Aorta (tissue), 5 donors: ENCODE measurements around the gene VHLL. TPM values are rescaled to one million over a fixed set of nuclear protein-coding genes. Genes with fewer than 3 reads are reported as not detected.

Source experiments
- ATAC-seq: fragments of 200-7000 bp; cut with Tn5 transposase; one replicate; pipeline ENCODE4 v1.9.1; 2022; ENCODE audit warnings: moderate library complexity; ENCODE audit not compliant: low FRiP score
- DNase-seq, 2 donors: peaks; one replicate each; pipeline ENCODE4 v3.0.0-alpha.2; 2020
- H3K27ac ChIP-seq, 2 donors: one replicate each; pipeline ENCODE4 v1.5.1; 2013; ENCODE audit warnings: low read length in 2 of 2, mild to moderate bottlenecking in 2 of 2, moderate library complexity in 2 of 2, control low read depth in 1 of 2, inconsistent platforms in 1 of 2, low read depth in 1 of 2
- H3K27me3 ChIP-seq, 2 donors: one replicate each; pipeline ENCODE4 v1.6.1; 2013; ENCODE audit warnings: control low read depth in 1 of 2, low read length in 1 of 2, mild to moderate bottlenecking in 1 of 2, moderate library complexity in 1 of 2; ENCODE audit not compliant: insufficient read depth in 2 of 2, control insufficient read depth in 1 of 2
- H3K36me3 ChIP-seq, 2 donors: one replicate each; pipeline ENCODE4 v1.6.1; 2013; ENCODE audit warnings: control low read depth in 1 of 2, low read length in 1 of 2, mild to moderate bottlenecking in 1 of 2; ENCODE audit not compliant: insufficient read depth in 2 of 2, control insufficient read depth in 1 of 2
- H3K4me1 ChIP-seq, 2 donors: one replicate each; pipeline ENCODE4 v1.6.1; 2013; ENCODE audit warnings: low read length in 2 of 2, control low read depth in 1 of 2, mild to moderate bottlenecking in 1 of 2, moderate library complexity in 1 of 2; ENCODE audit not compliant: insufficient read depth in 2 of 2, control insufficient read depth in 1 of 2
- H3K4me3 ChIP-seq, 2 donors: one replicate each; pipeline ENCODE4 v1.5.1; 2013; ENCODE audit warnings: low read length in 2 of 2, control low read depth in 1 of 2, mild to moderate bottlenecking in 1 of 2
- H3K9me3 ChIP-seq: one replicate; pipeline ENCODE4 v1.6.1; 2013; ENCODE audit warnings: mild to moderate bottlenecking, low read length; ENCODE audit not compliant: control insufficient read depth
- WGBS, 2 donors: extraction: QIAGEN DNeasy Blood & Tissue Kit; methylation state at CpG; one replicate each; pipeline ENCODE4 v1.1.7; 2013; 5-methylcytosine and 5-hydroxymethylcytosine counted together
- intact Hi-C, 2 donors: fragments of 100-400 bp; cut with DNase I; formaldehyde crosslinking; loops; one replicate each; pipeline versions ENCODE4 v1.14.2 to v1.15.0; 2022
- polyA plus RNA-seq, 2 donors: library from polyadenylated mRNA; stranded (reverse); fragments of 200-250 nt; gene quantifications; one replicate each; pipeline ENCODE4 v1.2.3, GENCODE V29; 2013
- total RNA-seq, 2 donors: library from RNA; stranded (reverse); fragmentation: NEBNext Ultra II Directional; extraction: Animal tissue kit (Norgen Biotek cat#: 25700); gene quantifications; one replicate each; pipeline ENCODE4 v1.2.1, GENCODE V29; 2021
- donor health status: healthy with polysubstance abuse.
- donor health status: Bipolar disorder and iron deficiency.
- donor health status: DM: no; HTN: no; CAD: no.
- donor health status: DM: no; HTN: no; CAD: no.
- donor health status: DM: yes; HTN: yes; CAD: no.

The VHLL gene
- total and polyA plus RNA-seq, 4 donors = not detected

- Histone ChIP-seq H3K36me3 (peaks cover 12 to 44% of the 10 kb centered on the region in 2 donors), H3K27me3 (no peaks in the 10 kb centered on the region), H3K4me1 (no peaks in the 10 kb centered on the region), H3K9me3 (no peaks in the 10 kb centered on the region), H3K27ac (no peak overlapping the region), H3K4me3 (no peak overlapping the region)
- WGBS, 2 donors = 90 to 94% methylated on average over 3 of the region's 3 CpGs
- DNase-seq (no peak), ATAC-seq (no peak)
- intact Hi-C loops = no loop called here
Observed at GRCh38 chr1:156270314-156270713, 28.8 kb downstream of the VHLL start.

GRCh38 chr1:156268336-156268735 is 30.8 kb downstream of the VHLL start:
- intact Hi-C loops = no loop called here
- H3K36me3 ChIP-seq = peaks cover 9 to 36% of the 10 kb centered on the region in 2 donors
- 70 to 71% methylated on average over 4 of the region's 4 CpGs for WGBS, 2 donors
- H3K27ac ChIP-seq = no peak overlapping the region
- H3K4me3 ChIP-seq = no peak overlapping the region
- DNase-seq (no peak), ATAC-seq (no peak)
- H3K4me1 ChIP-seq = no peaks in the 10 kb centered on the region
- H3K9me3 ChIP-seq = no peaks in the 10 kb centered on the region
- H3K27me3 ChIP-seq = no peaks in the 10 kb centered on the region

- H3K4me1 ChIP-seq = no peaks in the 10 kb centered on the region
- ATAC-seq (no peak), DNase-seq (no peak)
- H3K4me3 ChIP-seq = no peak overlapping the region
- H3K27me3 ChIP-seq = no peaks in the 10 kb centered on the region
- H3K36me3 ChIP-seq = peaks cover 6 to 33% of the 10 kb centered on the region in 2 donors
- intact Hi-C loops = no loop called here
- H3K27ac ChIP-seq = no peak overlapping the region
- WGBS, 2 donors = 89 to 90% methylated on average over 13 of the region's 13 CpGs
- no peaks in the 10 kb centered on the region for H3K9me3 ChIP-seq
Observed at GRCh38 chr1:156266051-156266450, 33.1 kb downstream of the VHLL start.

- Histone ChIP-seq H3K27ac (no peak overlapping the region), H3K4me3 (no peak overlapping the region), H3K4me1 (no peaks in the 10 kb centered on the region), H3K9me3 (no peaks in the 10 kb centered on the region), H3K36me3 (peaks cover 11 to 42% of the 10 kb centered on the region in 2 donors), H3K27me3 (no peaks in the 10 kb centered on the region)
- DNase-seq = no peak
- intact Hi-C loops = no loop called here
- no peak for ATAC-seq
- WGBS, 2 donors = 83 to 89% methylated on average over 9 of the region's 9 CpGs
Observed at GRCh38 chr1:156263288-156263655, 35.8 kb downstream of the VHLL start.

GRCh38 chr1:156262461-156263287 is 36.4 kb downstream of the VHLL start:
- Histone ChIP-seq H3K4me3 (no peak overlapping the region), H3K4me1 (no peaks in the 10 kb centered on the region), H3K9me3 (no peaks in the 10 kb centered on the region), H3K27ac (no peak overlapping the region), H3K36me3 (peaks cover 9 to 42% of the 10 kb centered on the region in 2 donors), H3K27me3 (no peaks in the 10 kb centered on the region)
- no peak for ATAC-seq
- WGBS, 2 donors = 71% methylated on average over 9 of the region's 9 CpGs
- peak in 1 of 2 donors; percentile 57 for DNase-seq
- intact Hi-C loops = no loop called here

- Histone ChIP-seq H3K9me3 (no peaks in the 10 kb centered on the region), H3K36me3 (peaks cover 10 to 30% of the 10 kb centered on the region in 2 donors), H3K27ac (no peak overlapping the region), H3K27me3 (no peaks in the 10 kb centered on the region), H3K4me3 (no peak overlapping the region), H3K4me1 (no peaks in the 10 kb centered on the region)
- ATAC-seq (no peak), DNase-seq (no peak)
- WGBS, 2 donors = 91 to 95% methylated on average over 2 of the region's 2 CpGs
- intact Hi-C loops = no loop called here
Observed at GRCh38 chr1:156260896-156261295, 38.2 kb downstream of the VHLL start.

GRCh38 chr1:156259805-156260204 is 39.3 kb downstream of the VHLL start:
- peaks cover 11 to 27% of the 10 kb centered on the region in 2 donors for H3K36me3 ChIP-seq
- no peak overlapping the region for H3K4me3 ChIP-seq
- H3K9me3 ChIP-seq = no peaks in the 10 kb centered on the region
- H3K27ac ChIP-seq = no peak overlapping the region
- 76 to 81% methylated on average over 3 of the region's 3 CpGs for WGBS, 2 donors
- intact Hi-C loops = no loop called here
- no peak for DNase-seq
- H3K4me1 ChIP-seq = no peaks in the 10 kb centered on the region
- no peaks in the 10 kb centered on the region for H3K27me3 ChIP-seq
- no peak for ATAC-seq

GRCh38 chr1:156258859-156259258 is 40.2 kb downstream of the VHLL start:
- ATAC-seq = no peak
- Histone ChIP-seq H3K4me3 (no peak overlapping the region), H3K27ac (no peak overlapping the region), H3K9me3 (no peaks in the 10 kb centered on the region), H3K36me3 (peaks cover 11 to 27% of the 10 kb centered on the region in 2 donors), H3K4me1 (no peaks in the 10 kb centered on the region), H3K27me3 (no peaks in the 10 kb centered on the region)
- DNase-seq = no peak
- intact Hi-C loops = no loop called here
- WGBS, 2 donors = 95 to 97% methylated on average over 8 of the region's 8 CpGs

GRCh38 chr1:156257711-156258110 is 41.4 kb downstream of the VHLL start:
- peaks cover 11 to 29% of the 10 kb centered on the region in 2 donors for H3K36me3 ChIP-seq
- H3K27me3 ChIP-seq = no peaks in the 10 kb centered on the region
- ATAC-seq = no peak
- no peak overlapping the region for H3K27ac ChIP-seq
- no peak overlapping the region for H3K4me3 ChIP-seq
- H3K4me1 ChIP-seq = no peaks in the 10 kb centered on the region
- DNase-seq = peak in 1 of 2 donors; percentile 8
- WGBS, 2 donors = 91 to 94% methylated on average over 2 of the region's 2 CpGs
- intact Hi-C loops = no loop called here
- no peaks in the 10 kb centered on the region for H3K9me3 ChIP-seq
